Large intestine (tissue), 3 donors: Measurements from ENCODE around the gene EZH2. TPM values are rescaled to one million over a fixed set of nuclear protein-coding genes. Genes with fewer than 3 reads are reported as not detected.
A peak's percentile ranks its signal among the peaks of the same experiment; 100 is the strongest.

Experiments used
- DNase-seq, 2 donors: peaks; one replicate each; pipeline versions ENCODE4 v3.0.0 to v3.0.0-alpha.2; 2013
- H3K27ac ChIP-seq: one replicate; pipeline ENCODE4 v1.5.1; 2013; ENCODE audit warnings: low read length
- H3K27me3 ChIP-seq: 2 replicates; pipeline ENCODE4 v1.6.1; 2013; ENCODE audit warnings: low read length; ENCODE audit not compliant: control insufficient read depth, insufficient read depth
- H3K36me3 ChIP-seq: 2 replicates; pipeline ENCODE4 v1.6.1; 2013; ENCODE audit warnings: low read length; ENCODE audit not compliant: control insufficient read depth, insufficient read depth
- H3K4me1 ChIP-seq: one replicate; pipeline ENCODE4 v1.6.1; 2013; ENCODE audit warnings: low read length; ENCODE audit not compliant: control insufficient read depth, insufficient read depth
- H3K4me3 ChIP-seq: one replicate; pipeline ENCODE4 v1.5.1; 2013; ENCODE audit warnings: low read length
- H3K9me3 ChIP-seq: one replicate; pipeline ENCODE4 v1.6.1; 2013; ENCODE audit warnings: mild to moderate bottlenecking, low read depth, low read length, moderate library complexity; ENCODE audit not compliant: control insufficient read depth
- WGBS: methylation state at CpG from one replicate; pipeline ENCODE4 v1.1.5; 2013; ENCODE audit warnings: low lambda C conversion rate; ENCODE audit not compliant: insufficient coverage; 5-methylcytosine and 5-hydroxymethylcytosine counted together
- polyA plus RNA-seq: library from polyadenylated mRNA; unstranded; fragments of 120-200 nt; gene quantifications from one replicate; pipeline ENCODE4 v1.2.1, GENCODE V29; 2013

The EZH2 gene
- polyA plus RNA-seq, 1 donor, result 20.1 TPM

DNA sequence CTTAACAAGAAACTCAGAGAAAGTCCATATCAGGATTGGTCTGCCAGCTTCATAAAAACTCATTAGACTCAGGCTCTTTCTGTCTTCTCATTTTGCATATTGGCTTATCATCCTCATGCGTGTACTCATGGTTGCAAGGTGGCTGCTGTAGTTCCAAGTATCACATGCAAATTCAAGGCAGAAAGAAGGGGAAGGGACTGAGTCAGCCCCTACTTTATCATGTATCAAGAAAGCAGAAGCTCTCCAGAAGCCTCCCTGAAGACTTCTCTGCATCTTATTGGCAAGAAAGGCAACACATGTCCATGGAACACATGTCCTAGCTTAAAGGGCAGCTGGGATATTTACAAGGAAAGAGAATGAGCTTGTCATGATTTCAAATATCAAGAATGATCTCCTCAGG lies 19.4 kb upstream of the EZH2 start:
- WGBS, result no CpG with 5 or more reads among the region's 1 CpG
- H3K9me3 ChIP-seq, result no peaks in the 10 kb centered on the region
- no peak for DNase-seq
- H3K4me3 ChIP-seq, result no peak overlapping the region
- H3K4me1 ChIP-seq, result no peaks in the 10 kb centered on the region
- H3K36me3 ChIP-seq, result no peaks in the 10 kb centered on the region
- H3K27me3 ChIP-seq, result no peaks in the 10 kb centered on the region
- H3K27ac ChIP-seq, result no peak overlapping the region

DNA sequence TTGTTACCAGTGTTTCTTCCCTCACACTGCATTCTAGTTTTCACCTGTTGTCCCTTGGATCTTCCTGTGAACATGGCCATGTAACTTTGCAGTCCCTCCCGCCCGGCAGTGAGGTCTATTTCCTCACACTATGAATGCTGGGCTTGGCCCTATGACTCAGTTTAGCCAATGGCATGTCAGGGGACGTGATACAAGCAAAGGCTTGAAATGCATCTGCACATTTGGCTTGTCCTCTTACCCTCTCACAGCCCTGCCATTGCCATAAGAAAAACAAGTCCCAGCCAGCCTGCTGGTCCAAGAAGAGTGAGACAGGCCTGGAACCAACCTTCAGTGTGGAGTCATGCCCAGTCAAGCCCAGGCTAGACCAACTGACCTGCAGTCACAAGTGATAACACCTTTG lies 17.1 kb upstream of the EZH2 start:
- H3K27me3 ChIP-seq, result no peaks in the 10 kb centered on the region
- H3K4me3 ChIP-seq, result no peak overlapping the region
- no peaks in the 10 kb centered on the region for H3K36me3 ChIP-seq
- H3K9me3 ChIP-seq, result no peaks in the 10 kb centered on the region
- no peak for DNase-seq
- no CpG with 5 or more reads among the region's 3 CpGs for WGBS
- H3K4me1 ChIP-seq, result no peaks in the 10 kb centered on the region
- no peak overlapping the region for H3K27ac ChIP-seq

DNA sequence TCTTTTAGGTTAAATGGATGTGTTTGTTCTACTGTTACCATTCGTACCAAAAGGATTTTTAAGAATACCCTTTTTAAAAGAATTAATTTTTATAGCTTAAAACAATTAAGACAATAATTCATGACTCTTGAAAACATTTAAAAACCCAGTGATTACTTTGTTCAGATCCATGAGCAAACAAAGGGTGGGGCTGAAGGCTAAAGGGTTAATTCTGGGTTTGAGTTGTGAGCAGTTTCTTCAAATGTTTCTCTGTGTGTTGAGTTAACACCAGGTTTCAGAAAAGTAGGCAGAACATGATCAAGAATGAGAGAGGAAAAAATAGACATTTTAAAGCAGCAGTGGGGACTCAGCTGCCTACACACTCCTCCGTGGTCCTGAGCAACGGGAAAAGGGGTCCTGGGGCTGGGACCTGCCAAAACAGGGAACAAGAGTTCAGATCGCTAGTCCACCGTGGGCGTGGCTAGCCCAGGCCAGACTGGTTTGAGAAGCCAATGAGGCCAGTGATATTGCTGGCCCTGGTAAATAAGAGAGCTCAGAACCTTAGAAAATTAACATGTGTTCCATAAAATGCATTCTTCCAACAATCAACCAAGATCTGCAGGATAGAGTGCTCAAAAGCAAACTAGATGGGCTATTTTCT lies 14.9 kb upstream of the EZH2 start:
- Histone ChIP-seq H3K4me3 (no peak overlapping the region), H3K36me3 (no peaks in the 10 kb centered on the region), H3K4me1 (no peaks in the 10 kb centered on the region), H3K27ac (no peak overlapping the region), H3K9me3 (no peaks in the 10 kb centered on the region), H3K27me3 (no peaks in the 10 kb centered on the region)
- no peak for DNase-seq
- WGBS, result 89% methylated on average over 1 of the region's 6 CpGs

DNA sequence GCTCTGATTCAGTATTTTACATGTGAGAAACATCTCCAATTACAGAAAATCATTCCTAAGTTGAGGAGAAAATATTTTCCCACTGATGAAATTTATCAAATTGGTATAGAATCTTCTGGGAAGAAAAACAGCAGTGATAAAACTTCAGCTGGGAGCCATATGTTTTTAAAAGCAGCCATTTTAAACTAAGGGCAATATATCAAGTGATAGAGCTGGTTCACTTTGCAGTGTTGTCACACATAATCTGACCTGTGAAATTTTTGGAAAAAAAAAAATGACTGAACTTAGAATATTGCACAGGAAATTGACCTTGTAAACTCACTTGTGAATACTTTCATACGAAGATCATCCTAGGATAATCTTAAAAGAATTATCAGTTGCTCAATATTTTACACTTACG lies 10.5 kb upstream of the EZH2 start:
- 50% methylated on average over 2 of the region's 2 CpGs for WGBS
- Histone ChIP-seq H3K4me3 (no peak overlapping the region), H3K36me3 (no peaks in the 10 kb centered on the region), H3K27ac (no peak overlapping the region), H3K27me3 (no peaks in the 10 kb centered on the region), H3K4me1 (no peaks in the 10 kb centered on the region), H3K9me3 (no peaks in the 10 kb centered on the region)
- DNase-seq, result no peak

DNA sequence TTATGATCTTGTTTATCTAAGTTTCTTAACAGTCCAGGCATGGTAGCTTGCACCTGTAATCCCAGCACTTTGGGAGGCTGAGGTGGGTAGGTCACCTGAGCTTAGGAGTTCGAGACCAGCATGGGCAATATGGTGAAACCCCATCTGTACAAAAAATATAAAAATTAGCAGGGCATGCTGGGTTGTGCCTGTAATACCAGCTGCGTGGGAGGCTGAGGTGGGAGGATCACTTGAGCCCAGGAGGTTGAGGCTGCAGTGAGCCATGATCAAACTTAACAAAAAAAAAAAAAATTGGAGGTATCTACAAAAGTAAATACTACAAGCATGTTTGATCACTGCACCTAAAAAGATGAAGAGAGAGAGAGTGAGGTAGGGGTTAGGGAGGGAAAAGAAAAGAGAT lies 9.0 kb upstream of the EZH2 start:
- Histone ChIP-seq H3K4me3 (no peak overlapping the region), H3K27ac (no peak overlapping the region), H3K4me1 (no peaks in the 10 kb centered on the region), H3K27me3 (no peaks in the 10 kb centered on the region), H3K36me3 (no peaks in the 10 kb centered on the region), H3K9me3 (no peaks in the 10 kb centered on the region)
- no peak for DNase-seq
- 80% methylated on average over 1 of the region's 2 CpGs for WGBS

DNA sequence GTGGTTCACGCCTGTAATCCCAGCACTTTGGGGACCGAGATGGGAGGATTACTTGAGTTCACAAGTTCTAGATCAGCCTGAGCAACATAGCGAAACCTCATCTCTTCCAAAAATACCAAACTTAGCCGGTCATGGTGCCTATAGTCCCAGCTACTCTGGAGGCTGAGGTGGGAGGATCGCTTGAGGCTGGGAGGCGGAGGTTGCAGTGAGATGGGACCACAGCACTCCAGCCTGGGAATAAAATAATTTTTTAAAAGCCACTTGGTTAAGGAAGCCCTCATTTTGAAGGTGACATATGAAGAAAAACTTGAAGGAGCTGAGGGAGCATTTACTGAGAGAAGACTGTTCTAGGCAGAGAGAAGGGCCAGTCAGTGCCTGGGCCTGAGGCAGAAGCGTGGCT lies 4.2 kb upstream of the EZH2 start:
- Histone ChIP-seq H3K27ac (no peak overlapping the region), H3K36me3 (no peaks in the 10 kb centered on the region), H3K4me1 (peaks cover 2% of the 10 kb centered on the region), H3K9me3 (no peaks in the 10 kb centered on the region), H3K27me3 (no peaks in the 10 kb centered on the region), H3K4me3 (no peak overlapping the region)
- WGBS, result no CpG with 5 or more reads among the region's 7 CpGs
- DNase-seq, result no peak

DNA sequence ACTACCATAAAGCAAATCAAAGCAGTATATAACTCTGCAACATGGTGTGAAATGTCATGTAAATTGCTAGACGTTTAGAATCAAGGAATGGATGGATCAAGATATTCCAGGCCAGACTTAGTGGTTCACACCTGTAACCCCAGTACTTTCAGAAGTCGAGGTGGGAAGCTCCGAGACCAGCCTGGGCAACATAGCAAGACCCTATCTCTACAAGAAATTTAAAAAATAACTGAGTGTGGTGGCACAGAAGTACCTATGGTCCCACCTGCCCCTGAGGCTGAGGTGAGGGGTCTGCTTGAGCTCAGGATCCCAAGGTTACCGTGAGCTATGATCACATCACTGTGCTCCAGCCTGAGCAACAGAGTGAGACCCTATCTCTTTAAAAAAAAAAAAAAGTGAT lies 2.8 kb upstream of the EZH2 start:
- Histone ChIP-seq H3K27ac (no peak overlapping the region), H3K4me1 (peaks cover 2% of the 10 kb centered on the region), H3K9me3 (no peaks in the 10 kb centered on the region), H3K36me3 (no peaks in the 10 kb centered on the region), H3K27me3 (no peaks in the 10 kb centered on the region), H3K4me3 (no peak overlapping the region)
- DNase-seq, result no peak
- no CpG with 5 or more reads among the region's 4 CpGs for WGBS

DNA sequence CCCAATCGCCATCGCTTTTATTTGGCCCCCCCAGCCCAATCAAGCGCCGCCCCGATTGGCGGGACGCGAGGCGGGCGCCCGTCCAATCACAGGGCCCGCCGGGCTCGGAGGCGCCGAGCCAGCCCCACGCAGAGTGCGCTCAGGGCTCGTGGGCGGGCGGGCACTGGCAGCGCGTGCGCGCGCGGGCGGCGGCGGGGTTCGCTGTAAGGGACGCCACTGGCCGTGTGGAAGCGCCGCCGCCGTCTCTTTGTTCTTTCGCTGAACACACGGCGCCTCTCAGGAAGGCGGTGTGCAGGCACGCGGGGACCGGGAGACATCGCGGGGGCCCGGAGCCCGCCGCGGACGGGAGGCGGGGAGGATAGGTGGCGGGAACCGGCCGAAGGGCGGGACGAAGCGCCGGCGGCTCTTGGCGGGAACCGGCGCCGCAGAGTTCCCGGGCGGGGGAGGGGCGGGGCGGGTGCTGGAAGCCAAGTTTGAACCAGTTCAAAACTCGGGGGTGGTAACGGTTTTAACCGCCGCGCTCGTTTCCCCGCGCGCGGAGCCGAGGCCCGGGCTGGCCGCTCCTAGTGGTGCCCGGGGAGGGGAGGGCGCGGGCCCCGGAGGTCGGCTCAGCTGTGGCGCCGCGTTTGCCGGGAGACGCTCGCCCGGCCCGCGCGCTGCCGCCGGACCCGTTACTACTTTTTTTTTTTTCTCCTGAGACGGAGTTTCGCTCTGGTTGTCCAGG lies 370 bp upstream of the EZH2 start:
- Histone ChIP-seq H3K27me3 (no peaks in the 10 kb centered on the region), H3K27ac (peak overlapping the region; percentile 94), H3K4me3 (peak overlapping the region; percentile 65), H3K4me1 (peaks cover 2% of the 10 kb centered on the region), H3K36me3 (no peaks in the 10 kb centered on the region), H3K9me3 (no peaks in the 10 kb centered on the region)
- WGBS, result no CpG with 5 or more reads among the region's 101 CpGs
- peak; percentile 93 to 95 for DNase-seq

DNA sequence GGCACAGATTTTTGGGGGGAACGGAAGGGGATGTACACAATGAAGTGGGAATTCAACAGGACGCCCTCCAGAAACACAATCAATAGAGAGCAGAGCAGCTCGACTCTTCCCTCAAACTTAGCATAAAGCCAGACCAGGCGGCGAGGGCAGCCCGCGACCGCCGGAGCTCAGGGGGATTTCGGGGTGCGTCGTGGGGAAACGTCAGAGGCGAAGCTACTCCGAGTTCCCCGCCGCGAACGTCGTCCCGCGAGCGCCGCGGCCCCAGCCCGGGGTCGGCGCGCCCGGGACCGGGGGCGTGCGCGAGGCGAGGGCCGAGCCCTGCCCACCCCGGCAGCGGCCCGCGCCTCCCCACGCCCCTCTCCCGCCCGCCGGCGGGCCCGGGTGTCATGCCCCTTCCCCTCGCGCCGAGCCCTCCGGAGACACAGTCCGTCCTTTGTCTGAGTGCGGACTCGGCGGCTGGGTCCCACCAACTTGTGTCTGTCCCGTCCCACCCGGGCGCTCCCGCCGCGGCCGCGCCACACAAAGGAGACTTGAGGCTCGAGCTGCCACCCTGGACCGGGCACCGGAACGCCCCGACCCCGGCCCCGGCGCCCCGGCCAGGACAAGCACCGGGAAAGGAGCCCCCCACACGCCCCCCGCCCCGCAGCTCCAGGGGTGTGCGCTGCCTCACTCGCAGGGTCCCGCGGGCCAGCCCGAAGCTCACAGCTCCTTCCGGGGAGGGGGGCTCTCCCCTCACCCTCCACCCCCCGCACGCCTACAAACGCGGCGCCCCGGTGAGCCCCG lies 634 bp downstream of the EZH2 start:
- H3K36me3 ChIP-seq, result no peaks in the 10 kb centered on the region

DNA sequence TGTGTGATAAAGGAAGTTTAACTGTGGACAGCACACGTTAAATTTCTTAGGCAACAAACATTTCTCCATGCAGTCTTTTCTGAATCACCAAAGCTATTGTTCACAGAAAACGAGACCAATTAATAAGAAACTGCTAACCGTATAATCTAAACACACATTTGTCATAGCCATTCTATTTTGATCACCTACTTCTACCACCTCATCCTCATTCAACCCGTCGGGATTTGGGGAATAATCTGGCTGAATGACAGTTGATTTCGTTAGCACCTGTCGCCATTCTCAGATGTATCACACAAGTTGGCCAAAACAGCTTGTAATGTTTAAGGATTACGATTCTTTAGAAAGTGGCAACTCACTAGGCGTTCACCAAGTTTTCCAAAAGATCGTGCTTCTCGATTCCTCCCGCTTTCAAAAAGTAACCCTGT lies 1.2 kb downstream of the EZH2 start:
- H3K4me3 ChIP-seq, result peak overlapping the region; percentile 79
- WGBS, result no CpG with 5 or more reads among the region's 12 CpGs
- no peaks in the 10 kb centered on the region for H3K9me3 ChIP-seq
- H3K27me3 ChIP-seq, result no peaks in the 10 kb centered on the region
- H3K27ac ChIP-seq, result peak overlapping the region; percentile 76
- H3K4me1 ChIP-seq, result peaks cover 2% of the 10 kb centered on the region
- peak; percentile 10 to 55 for DNase-seq
- no peaks in the 10 kb centered on the region for H3K36me3 ChIP-seq

More for the DNA sequence above, 634 bp downstream of the EZH2 start:
- DNase-seq, result peak; percentile 29 to 58
- peak overlapping the region; percentile 76 for H3K27ac ChIP-seq
- WGBS, result no CpG with 5 or more reads among the region's 88 CpGs
- H3K27me3 ChIP-seq, result no peaks in the 10 kb centered on the region
- H3K4me1 ChIP-seq, result peaks cover 2% of the 10 kb centered on the region
- no peaks in the 10 kb centered on the region for H3K9me3 ChIP-seq
- peak overlapping the region; percentile 79 for H3K4me3 ChIP-seq
